ENCODE measurements around the gene FAIM.
A peak's percentile ranks its signal among the peaks of the same experiment; 100 is the strongest.
"Not testable (repeated sequence)": the region's sequence is repeated elsewhere in the genome, so short reads cannot be mapped to it uniquely, and the experiment has no call there.

FAIM gene

DNA sequence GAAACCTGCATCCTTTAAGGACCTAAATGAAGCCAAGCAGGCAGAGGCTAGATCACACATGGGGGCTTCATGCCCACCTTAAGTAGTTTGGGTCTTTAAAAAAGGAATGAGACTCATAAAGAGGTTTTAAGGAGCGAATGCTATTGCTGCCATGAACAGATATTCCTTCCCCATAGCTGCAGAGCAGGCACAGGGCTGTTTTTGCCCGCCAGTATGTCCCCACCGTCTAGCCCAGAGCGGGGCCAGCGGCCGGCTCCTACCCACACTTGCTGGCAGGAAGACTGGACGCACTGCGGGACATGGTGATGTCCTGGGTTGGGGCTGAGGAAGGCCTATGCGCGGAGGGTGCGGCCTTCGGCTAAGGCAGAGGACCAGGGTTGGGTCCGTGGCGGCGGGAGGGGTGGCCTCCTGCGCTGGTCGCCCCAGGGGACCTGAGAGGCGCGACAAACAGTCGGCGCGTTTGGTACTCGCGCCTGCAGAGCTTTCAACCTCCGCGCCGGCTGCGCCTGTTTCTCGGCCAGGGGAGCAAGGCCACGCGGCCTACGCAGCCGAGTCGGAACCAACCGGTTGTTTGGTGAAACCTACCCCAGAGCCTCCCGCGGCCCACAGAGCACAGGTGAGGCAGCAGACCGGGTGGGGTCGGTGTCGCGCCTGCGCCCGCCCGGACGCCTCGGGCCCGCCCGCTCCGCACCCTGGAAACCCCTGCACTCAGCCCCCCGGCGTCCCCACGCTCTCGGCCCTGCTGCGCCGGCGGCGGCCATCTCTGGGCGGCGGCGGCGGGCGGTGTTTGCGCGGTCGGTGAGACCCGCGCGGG is at the start of gene FAIM:
Gene FAIM (plus strand): TSS at position 450 of the 814 bp plus-strand sequence. CDS start 10,956 bp downstream, outside the sequence.
- peak; percentile 51 to 76 for DNase-seq

- no peak for DNase-seq
Observed at GRCh38 chr3:138559134-138559533, 49.4 kb upstream of the FAIM start.

DNA sequence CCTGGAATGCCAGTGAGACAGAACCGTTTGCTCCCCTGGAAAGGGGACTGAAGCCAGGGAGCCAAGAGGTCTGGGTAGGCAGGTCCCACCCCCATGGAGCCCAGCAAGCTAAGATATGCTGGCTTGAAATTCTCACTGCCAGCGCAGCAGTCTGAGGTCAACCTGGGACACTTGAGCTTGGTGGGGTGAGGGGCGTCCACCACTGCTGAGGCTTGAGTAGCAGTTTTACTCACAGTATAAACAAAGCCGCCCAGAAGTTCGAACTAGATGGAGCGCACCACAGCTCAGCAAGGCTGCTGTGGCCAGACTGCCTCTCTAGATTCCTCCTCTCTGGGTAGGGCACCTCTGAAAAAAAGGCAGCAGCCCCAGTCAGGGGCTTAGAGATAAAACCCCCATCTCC is 48.1 kb upstream of the FAIM start:
- no peak for DNase-seq

GRCh38 chr3:138562902-138563301 is 45.7 kb upstream of the FAIM start:
- DNase-seq = not testable (repeated sequence)

GRCh38 chr3:138566293-138566692 is 42.3 kb upstream of the FAIM start:
- DNase-seq = not testable (repeated sequence)

- no peak for DNase-seq
Observed at GRCh38 chr3:138567403-138567802, 41.2 kb upstream of the FAIM start.

DNA sequence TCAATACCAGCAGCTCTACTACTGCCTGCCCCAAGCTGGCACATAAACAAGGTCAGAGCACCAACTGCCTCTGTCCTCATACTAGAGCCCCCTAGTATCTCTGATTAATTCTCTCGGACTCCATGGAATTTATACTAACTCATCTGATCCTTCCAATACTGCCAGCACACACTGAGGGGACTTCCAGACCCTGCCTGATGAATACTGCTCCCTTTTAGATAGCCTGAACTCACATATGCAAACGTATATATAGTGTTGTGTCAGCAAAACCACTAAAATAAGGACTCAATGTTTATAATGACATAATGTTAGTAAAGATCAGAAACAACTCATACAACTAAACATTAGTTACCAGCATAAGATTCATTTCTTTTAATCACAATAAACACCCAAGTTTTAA is 39.5 kb upstream of the FAIM start:
- no peak for DNase-seq

DNA sequence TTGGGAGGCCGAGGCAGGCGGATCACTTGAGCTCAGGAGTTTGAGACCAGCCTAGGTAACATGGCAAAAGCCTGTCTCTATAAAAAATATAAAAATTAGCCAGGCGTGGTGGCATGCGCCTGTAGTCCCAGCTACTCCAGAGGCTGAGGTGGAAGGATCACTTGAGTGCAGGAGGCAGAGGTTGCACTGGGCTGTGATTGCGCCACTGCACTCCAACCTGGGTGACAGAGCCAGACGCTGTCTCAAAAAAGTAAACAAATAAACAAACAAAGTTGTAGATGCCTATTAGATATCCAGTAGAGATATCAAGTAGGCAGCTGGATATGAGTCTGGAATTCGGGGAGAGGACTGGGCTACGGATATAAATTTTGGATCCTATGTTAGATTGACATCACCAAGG is 38.9 kb upstream of the FAIM start:
- not testable (repeated sequence) for DNase-seq

- DNase-seq = no peak
Observed at GRCh38 chr3:138573138-138573537, 35.4 kb upstream of the FAIM start.

DNA sequence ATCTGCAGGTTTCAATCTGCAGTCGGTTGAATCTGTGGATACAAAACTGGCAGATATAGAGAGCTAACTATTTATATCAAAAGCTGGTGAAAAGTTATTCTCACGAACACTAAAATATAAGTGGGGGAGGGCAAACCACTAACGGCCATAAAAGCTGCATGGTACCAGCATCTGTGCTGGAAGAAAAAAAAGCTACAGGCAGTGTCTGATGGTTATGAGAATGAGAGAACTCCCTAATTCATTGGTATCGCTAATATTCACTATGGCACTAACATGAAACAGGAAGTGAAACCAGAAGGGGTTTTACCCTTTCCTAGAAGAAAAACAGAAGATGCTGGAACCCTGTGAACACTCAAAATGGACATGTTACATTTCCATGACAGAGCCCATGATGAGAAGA is 30.4 kb upstream of the FAIM start:
- peak in 1 of 2 donors; percentile 21 for DNase-seq

DNA sequence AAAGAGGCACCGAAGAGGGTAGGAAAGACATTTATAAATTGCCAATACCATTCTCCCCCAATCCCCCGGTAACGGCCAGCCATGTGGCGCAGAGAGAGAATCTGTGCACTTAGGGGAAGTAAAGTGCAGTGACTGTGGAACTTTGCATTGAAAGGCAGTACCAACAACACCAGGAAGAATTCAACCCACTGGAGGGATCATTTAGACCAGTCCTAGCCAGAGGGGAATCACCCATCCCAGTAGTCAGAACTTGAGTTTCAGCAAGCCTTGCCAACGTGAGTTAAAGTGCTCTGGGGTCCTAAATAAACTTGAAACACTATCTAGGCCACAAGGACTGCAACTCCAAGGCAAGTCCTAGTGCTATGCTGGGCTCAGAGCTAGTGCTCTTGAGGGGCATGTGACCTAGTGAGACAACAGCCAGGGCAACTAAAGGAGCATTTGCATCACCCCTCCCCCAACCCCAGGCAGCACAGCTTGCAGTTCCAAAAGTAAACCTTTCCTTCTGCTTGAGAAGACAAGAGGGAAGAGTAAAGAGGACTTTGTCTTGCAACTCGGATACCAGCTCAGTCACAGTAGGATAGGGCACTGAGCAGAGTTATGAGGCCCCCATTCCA is 29.5 kb upstream of the FAIM start:
- DNase-seq = no peak

DNA sequence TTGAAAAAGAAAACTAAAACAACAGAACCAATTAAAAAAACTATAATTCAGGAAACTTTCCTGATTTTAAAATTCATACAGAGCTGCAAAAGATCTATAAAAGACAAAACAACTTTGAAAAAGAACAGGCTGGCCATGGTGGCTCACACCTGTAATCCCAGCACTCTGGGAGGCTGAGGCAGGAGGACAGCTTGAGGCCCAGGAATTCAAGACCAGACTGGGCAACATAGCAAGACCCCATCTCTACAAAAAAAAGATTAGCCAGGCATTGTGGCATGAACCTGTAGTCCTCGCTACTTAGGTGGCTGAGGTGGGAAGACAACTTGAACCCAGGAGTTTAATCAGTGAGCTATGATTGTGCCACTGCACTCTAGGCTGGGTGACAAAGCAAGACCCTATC is 21.2 kb upstream of the FAIM start:
- DNase-seq = no peak

DNA sequence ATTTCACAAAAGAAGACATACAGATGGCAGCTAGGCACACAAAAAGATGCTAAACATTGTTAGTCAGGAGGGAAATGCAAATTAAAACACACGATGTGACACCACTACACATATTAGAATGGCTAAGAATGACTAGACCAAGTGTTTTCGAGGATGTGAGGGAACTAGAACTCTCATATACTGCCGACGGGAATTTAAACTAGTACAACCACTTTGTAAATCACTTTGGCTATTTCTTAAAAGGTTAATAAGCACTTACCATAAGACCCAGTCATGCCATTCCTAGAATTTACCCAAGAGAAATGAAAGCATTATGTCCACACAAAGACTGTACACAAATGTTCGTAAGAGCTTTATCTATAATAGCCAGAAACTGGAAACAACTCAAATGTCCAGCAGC is 20.1 kb upstream of the FAIM start:
- no peak for DNase-seq

- no peak for DNase-seq
Observed at GRCh38 chr3:138591392-138591791, 17.2 kb upstream of the FAIM start.

DNA sequence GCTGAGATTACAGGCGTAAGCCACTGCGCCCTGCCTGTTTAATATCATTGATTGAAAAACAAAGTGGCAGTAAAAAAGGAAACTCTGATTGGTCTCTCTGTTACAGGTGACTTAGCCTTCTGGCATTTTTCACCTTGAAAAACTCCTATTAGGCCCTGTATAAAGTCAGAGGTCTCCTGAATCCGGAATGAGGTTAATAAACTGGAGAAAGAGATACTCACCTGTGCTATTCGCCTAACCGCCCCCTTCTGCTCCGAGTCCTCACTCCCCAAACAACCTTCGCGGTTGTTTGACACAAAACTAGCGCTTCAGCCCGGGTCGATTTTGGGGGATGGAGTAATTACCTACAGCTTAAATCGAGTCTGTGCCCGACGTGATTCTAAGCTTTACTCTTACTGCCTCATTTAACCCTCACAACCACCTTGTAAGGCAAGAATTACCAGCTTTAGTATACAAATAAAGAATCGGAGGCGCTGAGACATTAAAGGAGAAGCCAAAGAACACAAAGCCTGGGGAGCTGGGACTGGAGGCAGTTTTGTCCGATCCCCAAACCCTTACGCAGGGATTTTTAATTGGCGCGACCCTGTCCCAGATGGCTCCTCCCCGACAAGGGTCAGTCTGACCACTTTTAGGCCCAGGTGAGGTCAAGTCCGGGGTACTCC is 15.0 kb upstream of the FAIM start:
- DNase-seq = no peak

- peak; percentile 93 to 95 for DNase-seq
Observed at GRCh38 chr3:138594150-138594934, 14.2 kb upstream of the FAIM start, which contains the start of gene CEP70. CEP70 (minus strand) TSS chr3:138594260; CDS start chr3:138572927, 21,333 bp downstream.

DNA sequence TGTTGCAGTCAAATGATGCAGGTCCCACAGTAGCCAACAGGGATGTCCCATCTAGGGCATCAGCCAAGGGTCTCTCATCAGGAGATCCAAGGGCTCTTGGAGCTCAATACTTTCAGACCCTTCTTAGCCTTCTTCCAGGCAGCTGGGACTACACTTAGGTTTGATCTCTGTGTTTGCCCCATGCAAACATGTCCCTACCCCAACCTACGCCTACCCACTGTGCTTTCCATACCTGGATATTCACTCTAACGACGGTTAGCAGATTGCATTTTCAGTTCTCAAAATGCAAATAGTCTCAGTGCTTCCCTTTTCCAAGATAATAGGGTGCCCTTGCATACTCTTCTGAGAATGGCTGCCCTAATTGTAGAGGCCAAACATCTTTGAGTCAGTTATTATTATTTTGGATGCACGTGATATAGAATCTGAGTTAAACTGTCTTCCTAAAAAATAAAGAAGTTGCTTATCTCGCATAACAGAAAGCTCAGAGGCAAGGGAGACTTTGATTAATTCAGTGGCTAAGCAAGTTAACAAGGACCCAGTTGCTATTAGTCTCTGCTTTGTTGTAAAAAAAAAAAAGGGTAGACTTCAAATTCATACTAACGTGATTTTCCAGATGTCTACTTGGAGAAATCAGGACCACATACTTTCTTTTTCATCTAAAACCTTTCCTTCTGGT is 13.5 kb upstream of the FAIM start:
- no peak for DNase-seq

GRCh38 chr3:138597186-138597976 is 11.2 kb upstream of the FAIM start:
- DNase-seq = not testable (repeated sequence)

- DNase-seq = no peak
Observed at GRCh38 chr3:138598534-138598933, 10.0 kb upstream of the FAIM start.

DNA sequence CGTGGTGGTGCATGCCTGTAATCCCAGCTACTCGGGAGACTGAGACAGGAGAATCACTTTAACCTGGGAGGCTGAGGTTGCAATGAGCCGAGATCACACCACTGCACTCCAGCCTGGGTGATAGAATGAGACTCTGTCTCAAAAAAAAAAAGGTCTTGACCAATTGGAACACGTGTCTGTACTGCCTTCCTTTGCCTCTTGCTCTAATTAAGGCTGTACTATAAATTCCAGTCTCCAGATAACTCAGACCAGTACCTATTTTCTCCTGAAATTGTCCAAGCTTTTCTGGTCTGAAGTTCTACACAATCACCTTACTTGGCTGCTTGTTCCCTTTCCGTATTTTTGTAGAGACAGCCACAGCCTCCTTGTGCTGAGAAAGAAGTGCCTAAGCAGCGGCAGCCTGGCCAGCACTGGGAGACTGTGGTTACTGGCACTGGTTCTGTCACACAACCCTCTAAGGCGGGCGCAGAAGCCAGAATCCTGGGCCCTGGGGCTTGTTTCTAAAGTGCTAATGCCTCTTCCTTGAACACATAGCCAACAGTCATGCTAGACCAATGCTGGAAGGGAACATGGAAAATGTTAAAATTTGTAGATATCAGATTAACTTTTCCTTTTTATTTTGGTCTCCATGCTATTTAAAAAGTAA is 8.3 kb upstream of the FAIM start:
- no peak for DNase-seq

DNA sequence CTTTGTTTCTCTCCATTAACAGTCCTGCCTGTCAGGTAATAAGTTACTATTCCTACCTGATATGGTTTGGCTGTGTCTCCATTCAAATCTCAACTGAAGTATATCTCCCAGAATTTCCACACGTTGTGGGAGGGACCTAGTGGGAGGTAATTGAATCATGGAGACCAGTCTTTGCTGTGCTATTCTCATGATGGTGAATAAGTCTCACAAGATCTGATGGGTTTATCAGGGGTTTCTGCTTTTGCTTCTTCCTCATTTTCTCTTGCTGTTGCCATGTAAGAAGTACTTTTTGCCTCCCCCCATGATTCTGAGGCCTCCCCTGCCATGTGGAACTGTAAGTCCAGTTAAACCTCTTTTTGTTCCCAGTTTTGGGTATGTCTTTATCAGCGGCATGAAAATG is 6.9 kb upstream of the FAIM start:
- DNase-seq = not testable (repeated sequence)

All from CD4-positive, alpha-beta T cell treated with Interferon alpha-2 for 1 hour (primary cell).